HG02981 (cell line): Measurements from ENCODE around the gene SYNGR2.

Source experiments
- ATAC-seq: cut with Tn5 transposase; IDR thresholded peaks from one replicate; pipeline ENCODE4 v1.9.1; 2021; ENCODE audit warnings: mild to moderate bottlenecking, moderate library complexity; ENCODE audit not compliant: unreplicated experiment

The SYNGR2 gene

GRCh38 chr17:78197147-78197832 is 28.9 kb downstream of the SYNGR2 start:
- no peak for ATAC-seq

GRCh38 chr17:78200451-78200850 is 32.1 kb downstream of the SYNGR2 start:
- ATAC-seq, result no peak

GRCh38 chr17:78202666-78203065 is 34.3 kb downstream of the SYNGR2 start:
- no peak for ATAC-seq

- ATAC-seq, result no peak
These were observed 36.2 kb downstream of the SYNGR2 start for GRCh38 chr17:78204387-78205123.

- no peak for ATAC-seq
These were observed 36.9 kb downstream of the SYNGR2 start for GRCh38 chr17:78205124-78205775.

GRCh38 chr17:78206298-78206697 is 37.9 kb downstream of the SYNGR2 start:
- ATAC-seq, result no peak

- ATAC-seq, result no peak
These were observed 40.1 kb downstream of the SYNGR2 start for GRCh38 chr17:78208486-78208885.

- no peak for ATAC-seq
These were observed 41.7 kb downstream of the SYNGR2 start for GRCh38 chr17:78210111-78210510.

- ATAC-seq, result no peak
These were observed 42.7 kb downstream of the SYNGR2 start for GRCh38 chr17:78211032-78211431.

- peak; percentile 71 for ATAC-seq
These were observed 45.8 kb downstream of the SYNGR2 start, which contains the start of gene BIRC5 for GRCh38 chr17:78214016-78214705. Gene BIRC5 (plus strand): TSS chr17:78214253. CDS start chr17:78214317, 64 bp downstream.

- ATAC-seq, result no peak
These were observed 46.3 kb downstream of the SYNGR2 start for GRCh38 chr17:78214706-78215061.

GRCh38 chr17:78219396-78220150 is 51.2 kb downstream of the SYNGR2 start:
- no peak for ATAC-seq
